Right lobe of liver (tissue), 4 donors: ENCODE results near the gene NGFR.

ENCODE experiments used
- CTCF ChIP-seq, 4 donors: fragments of 200-600 bp in 3 of 4; fragments of 450-650 bp in 1 of 4; IDR thresholded peaks; one replicate each; pipeline versions ENCODE4 v1.5.1 to v1.8.0; 2016 to 2022; ENCODE audit warnings: antibody characterized with exemption in 4 of 4, mild to moderate bottlenecking in 2 of 4
- POLR2A ChIP-seq: fragments of 450-650 bp; IDR thresholded peaks from one replicate; pipeline ENCODE4 v1.6.1; 2017; ENCODE audit warnings: antibody characterized with exemption, mild to moderate bottlenecking
- donor health status: DM: no; HTN: no; CAD: no.
- donor health status: DM: no; HTN: no; CAD: no.
- donor health status: DM: no; HTN: yes; CAD: no.

- TF ChIP-seq CTCF (IDR thresholded peaks at IDR 0.05), result no peak
- TF ChIP-seq POLR2A, result no peak
Observed at GRCh38 chr17:49494399-49494985, 601 bp upstream of the NGFR start.
